Endothelial cell of umbilical vein (primary cell): ENCODE results near the gene ZNF776. TPM values are rescaled to one million over a fixed set of nuclear protein-coding genes. Genes with fewer than 3 reads are reported as not detected.

ENCODE experiments used
- BruUV-seq: library from RNA; stranded (reverse); fragments of 400-500 nt; replicated peaks from 2 replicates; lab custom pipeline; 2021; lab: Mats Ljungman, UMichigan
- CTCF ChIA-PET: fragments of 300-600, 350-600 bp; sonication (Branson Sonifier 250); formaldehyde crosslinking; loops from one replicate; lab custom pipeline; 2021; ENCODE audit warnings: antibody characterized with exemption, inconsistent platforms; lab: Charles Lee
- POLR2A ChIA-PET: fragments of 300-600, 350-600 bp; sonication (Branson Sonifier 250); formaldehyde crosslinking; loops from one replicate; lab custom pipeline; 2021; ENCODE audit warnings: antibody characterized with exemption, inconsistent platforms; lab: Charles Lee
- DNase-seq: peaks from one replicate; pipeline ENCODE4 v3.0.0-alpha.2; 2011; ENCODE audit warnings: low read depth, low spot score
- FAIRE-seq: peaks from 2 replicates; lab custom pipeline; 2011; peaks lifted over from hg19 to GRCh38; lab: Jason Lieb, UNC
- H2AFZ ChIP-seq: 2 replicates; pipeline ENCODE4 v1.6.0; 2012; ENCODE audit warnings: low read depth, low read length, control low read depth, inconsistent platforms
- H3K27ac ChIP-seq: 2 replicates; pipeline ENCODE4 v1.5.1; 2011; ENCODE audit warnings: low read depth, mild to moderate bottlenecking, control low read depth, low read length, moderate library complexity; ENCODE audit not compliant: insufficient read depth
- H3K27me3 ChIP-seq, 2 experiments: 2 replicates each; pipeline versions ENCODE4 v1.6.0 to v1.6.1; 2011; ENCODE audit warnings: low read length in 2 of 2, mixed read lengths in 1 of 2; ENCODE audit not compliant: control insufficient read depth in 2 of 2, insufficient read depth in 2 of 2
- H3K36me3 ChIP-seq, 2 experiments: 2 replicates in 1 of 2; 3 replicates in 1 of 2; pipeline ENCODE4 v1.5.1; 2011; ENCODE audit warnings: low read length in 2 of 2, mild to moderate bottlenecking in 1 of 2, moderate library complexity in 1 of 2; ENCODE audit not compliant: control insufficient read depth in 2 of 2, insufficient read depth in 2 of 2; ENCODE audit errors: extremely low read depth in 1 of 2
- H3K4me1 ChIP-seq: 3 replicates; pipeline ENCODE4 v1.5.1; 2011; ENCODE audit warnings: mild to moderate bottlenecking, low read length; ENCODE audit not compliant: control insufficient read depth, insufficient read depth; ENCODE audit errors: extremely low read depth
- H3K4me2 ChIP-seq: 2 replicates; pipeline ENCODE4 v1.6.1; 2011; ENCODE audit warnings: low read length, control low read depth, mixed read lengths; ENCODE audit not compliant: insufficient read depth
- H3K4me3 ChIP-seq, 3 experiments: fragments of 200-600 bp in 1 of 3; sonication (generic), shearing (Covaris generic) in 1 of 3; replicated peaks in 1 of 3; 2 replicates each; pipeline ENCODE4 v1.5.1; 2011 to 2016; ENCODE audit warnings: control low read depth in 3 of 3, low read length in 3 of 3, mild to moderate bottlenecking in 2 of 3, inconsistent platforms in 1 of 3, low read depth in 1 of 3, moderate library complexity in 1 of 3; ENCODE audit not compliant: insufficient read depth in 1 of 3
- H3K79me2 ChIP-seq: 2 replicates; pipeline ENCODE4 v1.6.0; 2012; ENCODE audit warnings: low read length, inconsistent platforms; ENCODE audit not compliant: control insufficient read depth, insufficient read depth
- H3K9ac ChIP-seq: replicated peaks from 2 replicates; pipeline ENCODE3; 2011; ENCODE audit warnings: low read length, control low read depth; ENCODE audit not compliant: insufficient read depth; ENCODE audit errors: extremely low read depth
- H3K9me1 ChIP-seq: replicated peaks from 3 replicates; pipeline ENCODE4 v1.6.0; 2011; ENCODE audit warnings: mild to moderate bottlenecking, low read length; ENCODE audit not compliant: control insufficient read depth, insufficient read depth; ENCODE audit errors: extremely low read depth
- H3K9me3 ChIP-seq: replicated peaks from 2 replicates; pipeline ENCODE4 v1.5.1; 2012; ENCODE audit warnings: low read length, inconsistent platforms; ENCODE audit not compliant: control insufficient read depth, insufficient read depth
- H4K20me1 ChIP-seq: replicated peaks from 2 replicates; pipeline ENCODE3; 2011; ENCODE audit warnings: mild to moderate bottlenecking, low read length; ENCODE audit not compliant: control insufficient read depth, insufficient read depth; ENCODE audit errors: extremely low read depth
- EZH2 ChIP-seq: IDR thresholded peaks from 2 replicates; pipeline ENCODE4 v1.6.1; 2012; ENCODE audit warnings: borderline replicate concordance, low read depth, mild to moderate bottlenecking, moderate library complexity, low read length, inconsistent platforms; ENCODE audit not compliant: severe bottlenecking
- FOS ChIP-seq: IDR thresholded peaks from 2 replicates; pipeline ENCODE4 v1.6.1; 2011; ENCODE audit warnings: mild to moderate bottlenecking, low read length, moderate library complexity, borderline replicate concordance; ENCODE audit not compliant: insufficient read depth
- GATA2 ChIP-seq: IDR thresholded peaks from 2 replicates; pipeline ENCODE4 v1.7.0; 2011; ENCODE audit warnings: low read depth, mild to moderate bottlenecking, moderate library complexity, mixed read lengths, low read length; ENCODE audit not compliant: insufficient read length, insufficient read depth
- JUN ChIP-seq: IDR thresholded peaks from 2 replicates; pipeline ENCODE4 v1.6.1; 2011; ENCODE audit warnings: borderline replicate concordance, low read depth; ENCODE audit not compliant: insufficient read length, insufficient read depth
- MYC ChIP-seq: IDR thresholded peaks from one replicate; pipeline ENCODE4 v1.6.1; 2011; ENCODE audit warnings: mild to moderate bottlenecking, low read depth, low read length
- POLR2A ChIP-seq: IDR thresholded peaks from 2 replicates; pipeline ENCODE4 v1.6.1; 2012; ENCODE audit warnings: low read depth, mild to moderate bottlenecking, control low read depth, low read length
- POLR2AphosphoS5 ChIP-seq: IDR thresholded peaks from 2 replicates; pipeline ENCODE4 v1.6.1; 2012; ENCODE audit warnings: low read depth, mild to moderate bottlenecking, control low read depth, low read length, moderate library complexity; ENCODE audit not compliant: insufficient read depth
- dilution Hi-C: fragments of 300-500 bp; cut with MboI; formaldehyde crosslinking; loops from one replicate; pipeline ENCODE4 v1.15.0; 2019; ENCODE audit warnings: low sequenced_read_pairs; ENCODE audit not compliant: extremely low pct_ligation_motif_present
- intact Hi-C: fragments of 100-400 bp; cut with micrococcal nuclease; formaldehyde crosslinking; loops from one replicate; pipeline ENCODE4 v1.10.0; 2022
- polyA plus RNA-seq, 4 experiments: library from polyadenylated mRNA; depleted of rRNA in 3 of 4; stranded (reverse) in 3 of 4; unstranded in 1 of 4; fragments of >200 nt; gene quantifications; 2 replicates each; pipeline versions ENCODE4 v1.2.1 to v1.2.3, GENCODE V29; 2011 to 2012; ENCODE audit warnings: missing spikeins in 1 of 4
- total RNA-seq: library from RNA; stranded (reverse); gene quantifications from 2 replicates; pipeline ENCODE4 v1.2.3, GENCODE V29; 2021
- TF ChIP-seq, protein P1 (sequence below), 2 donors: IDR thresholded peaks; 1 replicate in 1 of 2; 2 replicates in 1 of 2; pipeline ENCODE4 v1.5.1; 2011; ENCODE audit warnings: low read length in 2 of 2, mild to moderate bottlenecking in 2 of 2, moderate library complexity in 2 of 2, control low read depth in 1 of 2, inconsistent platforms in 1 of 2, low read depth in 1 of 2; ENCODE audit not compliant: insufficient read depth in 1 of 2; ENCODE audit errors: extremely low read depth in 1 of 2
- TF ChIP-seq, protein P2 (sequence below): IDR thresholded peaks from 2 replicates; pipeline ENCODE4 v1.6.1; 2011; ENCODE audit not compliant: insufficient read depth, insufficient read length

The ZNF776 gene
- total and polyA plus RNA-seq, 2 donors (not counting 3 experiments of a cell fraction or from before 2014, with no cell fraction given), result 5.7 to 12.1 TPM

DNA sequence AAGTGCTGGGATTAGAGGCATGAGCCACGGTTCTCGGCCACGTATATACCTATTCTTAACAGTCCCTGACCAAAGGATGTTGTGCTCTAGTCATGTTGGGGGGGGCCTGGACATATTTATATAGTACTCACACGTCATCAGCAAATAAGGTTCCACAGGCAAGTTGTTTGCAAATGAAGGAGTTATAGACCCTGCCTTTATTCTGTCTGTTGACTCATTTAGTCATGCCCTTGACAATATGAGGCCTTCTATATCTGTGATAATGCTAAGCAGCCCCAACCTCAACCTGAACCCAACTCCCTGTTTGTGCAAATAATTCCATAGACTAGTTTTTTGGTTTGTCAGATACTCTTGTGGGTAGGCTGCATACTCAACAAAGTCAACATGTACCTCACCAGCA is 31.7 kb downstream of the ZNF776 start:
- H4K20me1 ChIP-seq, result no peaks in the 10 kb centered on the region
- H2AFZ ChIP-seq, result no peak overlapping the region
- H3K36me3 ChIP-seq, result peaks cover 23 to 27% of the 10 kb centered on the region in 2 experiments
- no peak overlapping the region for H3K4me3 ChIP-seq
- no peak overlapping the region for H3K9ac ChIP-seq
- TF ChIP-seq EZH2 (no peak), GATA2 (no peak), POLR2A (no peak), FOS (no peak), JUN (no peak), MYC (no peak), POLR2AphosphoS5 (no peak)
- TF ChIP-seq, protein P1, sequence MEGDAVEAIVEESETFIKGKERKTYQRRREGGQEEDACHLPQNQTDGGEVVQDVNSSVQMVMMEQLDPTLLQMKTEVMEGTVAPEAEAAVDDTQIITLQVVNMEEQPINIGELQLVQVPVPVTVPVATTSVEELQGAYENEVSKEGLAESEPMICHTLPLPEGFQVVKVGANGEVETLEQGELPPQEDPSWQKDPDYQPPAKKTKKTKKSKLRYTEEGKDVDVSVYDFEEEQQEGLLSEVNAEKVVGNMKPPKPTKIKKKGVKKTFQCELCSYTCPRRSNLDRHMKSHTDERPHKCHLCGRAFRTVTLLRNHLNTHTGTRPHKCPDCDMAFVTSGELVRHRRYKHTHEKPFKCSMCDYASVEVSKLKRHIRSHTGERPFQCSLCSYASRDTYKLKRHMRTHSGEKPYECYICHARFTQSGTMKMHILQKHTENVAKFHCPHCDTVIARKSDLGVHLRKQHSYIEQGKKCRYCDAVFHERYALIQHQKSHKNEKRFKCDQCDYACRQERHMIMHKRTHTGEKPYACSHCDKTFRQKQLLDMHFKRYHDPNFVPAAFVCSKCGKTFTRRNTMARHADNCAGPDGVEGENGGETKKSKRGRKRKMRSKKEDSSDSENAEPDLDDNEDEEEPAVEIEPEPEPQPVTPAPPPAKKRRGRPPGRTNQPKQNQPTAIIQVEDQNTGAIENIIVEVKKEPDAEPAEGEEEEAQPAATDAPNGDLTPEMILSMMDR (IDR thresholded peaks at IDR 0.05; ENCODE audit: extremely low read depth in 1 of 2, insufficient read depth in 1 of 2, low read depth in 1 of 2, low read length in 2 of 2), result no peak
- TF ChIP-seq, protein P2, sequence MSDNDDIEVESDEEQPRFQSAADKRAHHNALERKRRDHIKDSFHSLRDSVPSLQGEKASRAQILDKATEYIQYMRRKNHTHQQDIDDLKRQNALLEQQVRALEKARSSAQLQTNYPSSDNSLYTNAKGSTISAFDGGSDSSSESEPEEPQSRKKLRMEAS, result no peak
- H3K27ac ChIP-seq, result no peak overlapping the region
- ChIA-PET POLR2A (no interaction called here), CTCF (no interaction called here)
- no peak for FAIRE-seq
- no peak for DNase-seq
- dilution Hi-C loops (no loop called here), intact Hi-C loops (no loop called here)
- peaks cover 20% of the 10 kb centered on the region for H3K9me3 ChIP-seq
- no TSS peak for BruUV-seq
- H3K79me2 ChIP-seq, result peaks cover 36% of the 10 kb centered on the region
- H3K4me1 ChIP-seq, result no peaks in the 10 kb centered on the region
- no peak overlapping the region for H3K4me2 ChIP-seq
- H3K27me3 ChIP-seq, result no peaks in the 10 kb centered on the region
- no peaks in the 10 kb centered on the region for H3K9me1 ChIP-seq
